ENCODE results near the gene CCDC6.

DNA sequence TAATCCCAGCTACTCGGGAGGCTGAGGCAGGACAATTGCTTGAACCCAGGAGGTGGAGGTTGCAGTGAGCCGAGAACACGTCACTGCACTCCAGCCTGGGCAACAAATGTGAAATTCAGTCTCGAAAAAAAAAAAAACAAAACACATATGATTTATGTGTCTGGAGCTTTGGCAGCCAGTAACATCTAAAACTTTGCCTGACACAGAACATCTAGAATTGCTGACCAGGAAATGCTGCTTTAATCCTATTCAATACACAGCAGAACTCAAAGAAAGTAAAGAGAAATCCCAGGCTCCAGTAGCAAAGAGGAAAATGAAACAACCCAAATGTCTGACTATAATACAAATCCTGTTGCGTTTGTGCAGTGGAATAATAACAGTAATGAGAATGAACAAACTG is 4.5 kb upstream of the CCDC6 start:
- no peak for TF ChIP-seq EZH2 (IDR thresholded peaks at IDR 0.05; ENCODE audit: borderline replicate concordance, low read length)
- TF ChIP-seq, protein P1, sequence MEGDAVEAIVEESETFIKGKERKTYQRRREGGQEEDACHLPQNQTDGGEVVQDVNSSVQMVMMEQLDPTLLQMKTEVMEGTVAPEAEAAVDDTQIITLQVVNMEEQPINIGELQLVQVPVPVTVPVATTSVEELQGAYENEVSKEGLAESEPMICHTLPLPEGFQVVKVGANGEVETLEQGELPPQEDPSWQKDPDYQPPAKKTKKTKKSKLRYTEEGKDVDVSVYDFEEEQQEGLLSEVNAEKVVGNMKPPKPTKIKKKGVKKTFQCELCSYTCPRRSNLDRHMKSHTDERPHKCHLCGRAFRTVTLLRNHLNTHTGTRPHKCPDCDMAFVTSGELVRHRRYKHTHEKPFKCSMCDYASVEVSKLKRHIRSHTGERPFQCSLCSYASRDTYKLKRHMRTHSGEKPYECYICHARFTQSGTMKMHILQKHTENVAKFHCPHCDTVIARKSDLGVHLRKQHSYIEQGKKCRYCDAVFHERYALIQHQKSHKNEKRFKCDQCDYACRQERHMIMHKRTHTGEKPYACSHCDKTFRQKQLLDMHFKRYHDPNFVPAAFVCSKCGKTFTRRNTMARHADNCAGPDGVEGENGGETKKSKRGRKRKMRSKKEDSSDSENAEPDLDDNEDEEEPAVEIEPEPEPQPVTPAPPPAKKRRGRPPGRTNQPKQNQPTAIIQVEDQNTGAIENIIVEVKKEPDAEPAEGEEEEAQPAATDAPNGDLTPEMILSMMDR (IDR thresholded peaks at IDR 0.05; ENCODE audit: low read length): no peak

All from OCI-LY1 (cell line).